Caco-2 (cell line): ENCODE data around the gene DENND1A. TPM values are rescaled to one million over a fixed set of nuclear protein-coding genes. Genes with fewer than 3 reads are reported as not detected.

Experiments used
- BruUV-seq: library from RNA; stranded (reverse); fragments of 400-500 nt; replicated peaks from 2 replicates; lab custom pipeline; 2021; lab: Mats Ljungman, UMichigan
- CTCF ChIA-PET: fragments of 300-600 bp; sonication (Branson Sonifier 250); formaldehyde crosslinking; loops from one replicate; lab custom pipeline; 2022; ENCODE audit warnings: antibody characterized with exemption; lab: Charles Lee
- POLR2A ChIA-PET: fragments of 300-600 bp; sonication (Branson Sonifier 250); formaldehyde crosslinking; loops from one replicate; lab custom pipeline; 2022; ENCODE audit warnings: antibody characterized with exemption; lab: Charles Lee
- DNase-seq, 2 experiments: peaks; one replicate each; pipeline versions ENCODE4 v3.0.0 to v3.0.0-alpha.2; 2020 to 2022
- H3K27me3 ChIP-seq: replicated peaks from 2 replicates; pipeline ENCODE4 v1.6.0; 2011; ENCODE audit warnings: low read length; ENCODE audit not compliant: control insufficient read depth, insufficient read depth
- H3K36me3 ChIP-seq: 2 replicates; pipeline ENCODE4 v1.5.1; 2011; ENCODE audit warnings: low read length; ENCODE audit not compliant: control insufficient read depth, insufficient read depth
- H3K4me1 ChIP-seq: fragments of 250-450 bp; sonication (Bioruptor Pico); 2 replicates; pipeline ENCODE4 v1.5.1; 2020; ENCODE audit warnings: mild to moderate bottlenecking
- H3K4me3 ChIP-seq: 2 replicates; pipeline ENCODE4 v1.5.1; 2011; ENCODE audit warnings: low read depth, mild to moderate bottlenecking, control low read depth, low read length
- H3K9me3 ChIP-seq: fragments of 250-450 bp; sonication (Bioruptor Pico); 2 replicates; pipeline ENCODE4 v1.5.1; 2020; ENCODE audit warnings: mild to moderate bottlenecking, moderate library complexity
- H3K27ac Mint-ChIP-seq: one replicate; pipeline ENCODE4 v1.8.0; 2022; ENCODE audit warnings: mixed read lengths; ENCODE audit not compliant: unreplicated experiment
- H3K27me3 Mint-ChIP-seq: one replicate; pipeline ENCODE4 v1.8.0; 2022; ENCODE audit warnings: mixed read lengths; ENCODE audit not compliant: insufficient read depth, unreplicated experiment
- H3K36me3 Mint-ChIP-seq: one replicate; pipeline ENCODE4 v1.8.0; 2022; ENCODE audit warnings: mild to moderate bottlenecking, mixed read lengths; ENCODE audit not compliant: insufficient read depth, unreplicated experiment
- H3K4me1 Mint-ChIP-seq: one replicate; pipeline ENCODE4 v1.8.0; 2022; ENCODE audit warnings: low read depth, mixed read lengths; ENCODE audit not compliant: unreplicated experiment
- H3K4me3 Mint-ChIP-seq: one replicate; pipeline ENCODE4 v1.8.0; 2022; ENCODE audit warnings: mild to moderate bottlenecking, moderate library complexity, mixed read lengths; ENCODE audit not compliant: unreplicated experiment
- H3K9me3 Mint-ChIP-seq: one replicate; pipeline ENCODE4 v1.8.0; 2022; ENCODE audit warnings: mixed read lengths; ENCODE audit not compliant: unreplicated experiment
- intact Hi-C: fragments of 100-400 bp; cut with micrococcal nuclease; formaldehyde crosslinking; loops from one replicate; pipeline ENCODE4 v1.10.0; 2022; ENCODE audit not compliant: unreplicated experiment
- total RNA-seq: library from RNA; stranded (reverse); gene quantifications from 2 replicates; pipeline ENCODE4 v1.2.3, GENCODE V29; 2022
- TF ChIP-seq, protein P1 (sequence below), 2 experiments: fragments of 200-600 bp in 1 of 2; IDR thresholded peaks; 1 replicate in 1 of 2; 2 replicates in 1 of 2; pipeline versions ENCODE4 v1.5.1 to v1.8.0; 2011 to 2022; ENCODE audit warnings: antibody characterized with exemption in 1 of 2, control low read depth in 1 of 2, inconsistent platforms in 1 of 2, low read depth in 1 of 2, low read length in 1 of 2, mild to moderate bottlenecking in 1 of 2, moderate library complexity in 1 of 2; ENCODE audit not compliant: insufficient read depth in 1 of 2, severe bottlenecking in 1 of 2, unreplicated experiment in 1 of 2

Gene DENND1A
- total RNA-seq, 1 experiment from 2014 or later: 41.6 TPM

DNA sequence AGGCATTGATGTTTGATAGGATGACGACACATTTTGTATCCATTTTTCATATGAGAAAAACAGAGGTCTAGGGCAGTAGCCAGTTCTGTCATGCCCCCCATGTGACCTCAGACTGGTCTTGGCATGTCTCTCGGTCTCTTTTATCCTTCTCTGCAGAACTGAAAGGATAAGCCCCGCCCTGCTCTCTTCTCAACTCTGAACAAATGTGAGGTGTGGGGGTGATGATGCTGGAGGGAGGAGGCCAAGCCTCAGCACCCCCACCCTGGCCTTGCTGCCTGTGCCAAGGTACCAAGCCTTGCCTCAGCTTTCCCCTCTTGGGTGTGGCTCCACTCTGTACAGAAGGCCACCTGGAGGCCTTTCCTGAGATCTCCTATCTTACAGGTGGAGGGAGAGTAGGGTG, 593.5 kb downstream of the DENND1A start:
- DNase-seq: no peak
- Histone ChIP-seq H3K9me3 (no peaks in the 10 kb centered on the region), H3K4me1 (no peaks in the 10 kb centered on the region), H3K36me3 (no peaks in the 10 kb centered on the region), H3K4me3 (no peak overlapping the region), H3K27me3 (no peaks in the 10 kb centered on the region)
- TF ChIP-seq, protein P1, sequence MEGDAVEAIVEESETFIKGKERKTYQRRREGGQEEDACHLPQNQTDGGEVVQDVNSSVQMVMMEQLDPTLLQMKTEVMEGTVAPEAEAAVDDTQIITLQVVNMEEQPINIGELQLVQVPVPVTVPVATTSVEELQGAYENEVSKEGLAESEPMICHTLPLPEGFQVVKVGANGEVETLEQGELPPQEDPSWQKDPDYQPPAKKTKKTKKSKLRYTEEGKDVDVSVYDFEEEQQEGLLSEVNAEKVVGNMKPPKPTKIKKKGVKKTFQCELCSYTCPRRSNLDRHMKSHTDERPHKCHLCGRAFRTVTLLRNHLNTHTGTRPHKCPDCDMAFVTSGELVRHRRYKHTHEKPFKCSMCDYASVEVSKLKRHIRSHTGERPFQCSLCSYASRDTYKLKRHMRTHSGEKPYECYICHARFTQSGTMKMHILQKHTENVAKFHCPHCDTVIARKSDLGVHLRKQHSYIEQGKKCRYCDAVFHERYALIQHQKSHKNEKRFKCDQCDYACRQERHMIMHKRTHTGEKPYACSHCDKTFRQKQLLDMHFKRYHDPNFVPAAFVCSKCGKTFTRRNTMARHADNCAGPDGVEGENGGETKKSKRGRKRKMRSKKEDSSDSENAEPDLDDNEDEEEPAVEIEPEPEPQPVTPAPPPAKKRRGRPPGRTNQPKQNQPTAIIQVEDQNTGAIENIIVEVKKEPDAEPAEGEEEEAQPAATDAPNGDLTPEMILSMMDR (IDR thresholded peaks at IDR 0.05; ENCODE audit: insufficient read depth in 1 of 2, low read depth in 1 of 2, low read length in 1 of 2, severe bottlenecking in 1 of 2, unreplicated experiment in 1 of 2): no peak
- POLR2A ChIA-PET: no interaction called here
- no peak overlapping the region for H3K4me3 Mint-ChIP-seq
- CTCF ChIA-PET: no interaction called here
- H3K27ac Mint-ChIP-seq: no peak overlapping the region
- BruUV-seq: no TSS peak
- H3K36me3 Mint-ChIP-seq: no peaks in the 10 kb centered on the region
- no peaks in the 10 kb centered on the region for H3K9me3 Mint-ChIP-seq
- intact Hi-C loops: no loop called here
- no peaks in the 10 kb centered on the region for H3K4me1 Mint-ChIP-seq
- H3K27me3 Mint-ChIP-seq: no peaks in the 10 kb centered on the region

DNA sequence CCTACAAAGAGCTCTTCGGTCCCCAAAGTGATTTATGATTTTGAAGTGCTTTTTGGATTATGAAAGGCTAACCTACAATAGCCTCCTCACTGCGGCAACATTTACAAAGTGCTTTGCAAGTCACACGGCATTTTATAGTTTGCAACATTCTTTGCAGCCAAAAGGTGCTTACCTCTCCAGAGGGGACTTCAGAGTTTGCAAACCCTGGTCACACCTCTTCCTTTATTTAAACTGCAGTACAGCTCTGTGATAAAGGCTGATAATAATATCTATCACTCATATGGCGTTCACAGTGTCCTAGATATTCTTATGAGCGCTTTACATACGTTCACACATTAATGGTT, 594.0 kb downstream of the DENND1A start:
- Histone ChIP-seq H3K27me3 (no peaks in the 10 kb centered on the region), H3K4me3 (no peak overlapping the region), H3K36me3 (no peaks in the 10 kb centered on the region), H3K9me3 (no peaks in the 10 kb centered on the region), H3K4me1 (no peaks in the 10 kb centered on the region)
- Mint-ChIP-seq H3K4me3 (no peak overlapping the region), H3K27ac (no peak overlapping the region), H3K4me1 (no peaks in the 10 kb centered on the region), H3K36me3 (no peaks in the 10 kb centered on the region), H3K9me3 (no peaks in the 10 kb centered on the region), H3K27me3 (no peaks in the 10 kb centered on the region)
- TF ChIP-seq, protein P1 (IDR thresholded peaks at IDR 0.05; ENCODE audit: insufficient read depth in 1 of 2, low read depth in 1 of 2, low read length in 1 of 2, severe bottlenecking in 1 of 2, unreplicated experiment in 1 of 2): no peak
- DNase-seq: no peak
- BruUV-seq: no TSS peak
- ChIA-PET CTCF (no interaction called here), POLR2A (no interaction called here)
- intact Hi-C loops: no loop called here

- H3K36me3 ChIP-seq: no peaks in the 10 kb centered on the region
- no peak for DNase-seq
- H3K4me1 ChIP-seq: no peaks in the 10 kb centered on the region
- no peaks in the 10 kb centered on the region for H3K9me3 Mint-ChIP-seq
- H3K36me3 Mint-ChIP-seq: no peaks in the 10 kb centered on the region
- CTCF ChIA-PET: no interaction called here
- TF ChIP-seq, protein P1 (IDR thresholded peaks at IDR 0.05; ENCODE audit: insufficient read depth in 1 of 2, low read depth in 1 of 2, low read length in 1 of 2, severe bottlenecking in 1 of 2, unreplicated experiment in 1 of 2): no peak
- H3K27me3 ChIP-seq: no peaks in the 10 kb centered on the region
- H3K4me1 Mint-ChIP-seq: no peaks in the 10 kb centered on the region
- no peak overlapping the region for H3K27ac Mint-ChIP-seq
- no peak overlapping the region for H3K4me3 ChIP-seq
- no TSS peak for BruUV-seq
- no peak overlapping the region for H3K4me3 Mint-ChIP-seq
- H3K9me3 ChIP-seq: no peaks in the 10 kb centered on the region
- POLR2A ChIA-PET: no interaction called here
- intact Hi-C loops: no loop called here
- H3K27me3 Mint-ChIP-seq: no peaks in the 10 kb centered on the region
Observed at GRCh38 chr9:123335193-123335985, 594.5 kb downstream of the DENND1A start.
